Measurements from ENCODE around the gene RAB6C.
"Not testable (repeated sequence)": the region's sequence is repeated elsewhere in the genome, so short reads cannot be mapped to it uniquely, and the experiment has no call there.

Gene RAB6C

GRCh38 chr2:129958736-129959135 is 20.7 kb upstream of the RAB6C start:
- not testable (repeated sequence) for H4K91ac ChIP-seq (ENCODE audit: low read depth, low read length, poor library complexity); H3K36me3 ChIP-seq (replicated peaks in 1 of 2; ENCODE audit: control insufficient read depth in 2 of 2, insufficient read depth in 2 of 2, low read length in 2 of 2); H2BK12ac ChIP-seq (ENCODE audit: low read length); H3K4ac ChIP-seq (ENCODE audit: low read length); DNase-seq (ENCODE audit: low spot score); H2BK5ac ChIP-seq (ENCODE audit: low read length); H3K27ac ChIP-seq (replicated peaks; ENCODE audit: low read length); H2BK15ac ChIP-seq (ENCODE audit: low read length); H2BK120ac ChIP-seq (ENCODE audit: low read depth, low read length); H3K4me3 ChIP-seq (ENCODE audit: low read length in 2 of 2); H3K4me2 ChIP-seq (ENCODE audit: insufficient read depth, low read length, poor library complexity, severe bottlenecking); H3K79me1 ChIP-seq (ENCODE audit: low read depth, low read length); H3K9ac ChIP-seq (ENCODE audit: low read depth, low read length, poor library complexity); H4K8ac ChIP-seq (ENCODE audit: low read depth, low read length); H3K27me3 ChIP-seq (ENCODE audit: control insufficient read depth in 3 of 3, insufficient read depth in 3 of 3, low read depth in 1 of 3, low read length in 3 of 3); H3K18ac ChIP-seq (ENCODE audit: low read length); H2AFZ ChIP-seq (ENCODE audit: low read length); H3K4me1 ChIP-seq (ENCODE audit: control insufficient read depth in 2 of 2, insufficient read depth in 1 of 2, low read depth in 1 of 2, low read length in 2 of 2); H3K23ac ChIP-seq (ENCODE audit: low read depth, low read length, poor library complexity); H2AK5ac ChIP-seq (ENCODE audit: low read depth, low read length); H3K9me3 ChIP-seq (replicated peaks in 1 of 2; ENCODE audit: control insufficient read depth in 2 of 2, insufficient read depth in 1 of 2, low read depth in 1 of 2, low read length in 2 of 2); H3K14ac ChIP-seq (ENCODE audit: low read length)
- no CpG with 5 or more reads among the region's 4 CpGs for WGBS, 2 donors (ENCODE audit: extremely low coverage in 2 of 2, insufficient read length in 2 of 2, insufficient replicate concordance in 1 of 2)

- not testable (repeated sequence) for H3K79me1 ChIP-seq (ENCODE audit: low read depth, low read length); H2BK5ac ChIP-seq (ENCODE audit: low read length); H3K14ac ChIP-seq (ENCODE audit: low read length); H3K36me3 ChIP-seq (replicated peaks in 1 of 2; ENCODE audit: control insufficient read depth in 2 of 2, insufficient read depth in 2 of 2, low read length in 2 of 2); DNase-seq (ENCODE audit: low spot score); H2BK15ac ChIP-seq (ENCODE audit: low read length); H3K4me3 ChIP-seq (ENCODE audit: low read length in 2 of 2); H3K18ac ChIP-seq (ENCODE audit: low read length); H3K27me3 ChIP-seq (ENCODE audit: control insufficient read depth in 3 of 3, insufficient read depth in 3 of 3, low read depth in 1 of 3, low read length in 3 of 3); H3K9ac ChIP-seq (ENCODE audit: low read depth, low read length, poor library complexity); H3K4ac ChIP-seq (ENCODE audit: low read length); H3K23ac ChIP-seq (ENCODE audit: low read depth, low read length, poor library complexity); H2BK120ac ChIP-seq (ENCODE audit: low read depth, low read length); H2BK12ac ChIP-seq (ENCODE audit: low read length); H3K9me3 ChIP-seq (replicated peaks in 1 of 2; ENCODE audit: control insufficient read depth in 2 of 2, insufficient read depth in 1 of 2, low read depth in 1 of 2, low read length in 2 of 2); H4K91ac ChIP-seq (ENCODE audit: low read depth, low read length, poor library complexity); H3K4me2 ChIP-seq (ENCODE audit: insufficient read depth, low read length, poor library complexity, severe bottlenecking); H4K8ac ChIP-seq (ENCODE audit: low read depth, low read length); H2AK5ac ChIP-seq (ENCODE audit: low read depth, low read length); H3K27ac ChIP-seq (replicated peaks; ENCODE audit: low read length); H3K4me1 ChIP-seq (ENCODE audit: control insufficient read depth in 2 of 2, insufficient read depth in 1 of 2, low read depth in 1 of 2, low read length in 2 of 2); H2AFZ ChIP-seq (ENCODE audit: low read length)
- WGBS, 2 donors (ENCODE audit: extremely low coverage in 2 of 2, insufficient read length in 2 of 2, insufficient replicate concordance in 1 of 2) = no CpG with 5 or more reads among the region's 4 CpGs
These were observed 10.9 kb upstream of the RAB6C start for GRCh38 chr2:129968605-129969004.

GRCh38 chr2:129975016-129975774 is 4.3 kb upstream of the RAB6C start:
- Histone ChIP-seq H2AFZ (ENCODE audit: low read length) (no peak overlapping the region), H2BK12ac (ENCODE audit: low read length) (no peak overlapping the region), H3K23ac (ENCODE audit: low read depth, low read length, poor library complexity) (no peak overlapping the region), H3K9ac (ENCODE audit: low read depth, low read length, poor library complexity) (no peak overlapping the region), H3K4me1 (ENCODE audit: control insufficient read depth in 2 of 2, insufficient read depth in 1 of 2, low read depth in 1 of 2, low read length in 2 of 2) (no peaks in the 10 kb centered on the region), H3K79me1 (ENCODE audit: low read depth, low read length) (no peaks in the 10 kb centered on the region), H4K8ac (ENCODE audit: low read depth, low read length) (no peak overlapping the region), H3K4me2 (ENCODE audit: insufficient read depth, low read length, poor library complexity, severe bottlenecking) (no peak overlapping the region), H2BK15ac (ENCODE audit: low read length) (no peak overlapping the region), H2BK5ac (ENCODE audit: low read length) (no peak overlapping the region), H3K36me3 (replicated peaks in 1 of 2; ENCODE audit: control insufficient read depth in 2 of 2, insufficient read depth in 2 of 2, low read length in 2 of 2) (no peaks in the 10 kb centered on the region), H3K27ac (replicated peaks; ENCODE audit: low read length) (no peak overlapping the region), H3K18ac (ENCODE audit: low read length) (no peak overlapping the region), H4K91ac (ENCODE audit: low read depth, low read length, poor library complexity) (no peak overlapping the region), H3K4ac (ENCODE audit: low read length) (no peak overlapping the region), H2BK120ac (ENCODE audit: low read depth, low read length) (no peak overlapping the region), H3K9me3 (replicated peaks in 1 of 2; ENCODE audit: control insufficient read depth in 2 of 2, insufficient read depth in 1 of 2, low read depth in 1 of 2, low read length in 2 of 2) (no peaks in the 10 kb centered on the region), H3K14ac (ENCODE audit: low read length) (no peak overlapping the region), H2AK5ac (ENCODE audit: low read depth, low read length) (no peak overlapping the region), H3K4me3 (ENCODE audit: low read length in 2 of 2) (no peak overlapping the region), H3K27me3 (ENCODE audit: control insufficient read depth in 3 of 3, insufficient read depth in 3 of 3, low read depth in 1 of 3, low read length in 3 of 3) (peaks cover 2 to 24% (median 6%) of the 10 kb centered on the region in 3 experiments)
- DNase-seq (ENCODE audit: low spot score) = no peak
- no CpG with 5 or more reads among the region's 9 CpGs for WGBS, 2 donors (ENCODE audit: extremely low coverage in 2 of 2, insufficient read length in 2 of 2, insufficient replicate concordance in 1 of 2)

GRCh38 chr2:129976969-129977368 is 2.5 kb upstream of the RAB6C start:
- not testable (repeated sequence) for H4K91ac ChIP-seq (ENCODE audit: low read depth, low read length, poor library complexity); H2AFZ ChIP-seq (ENCODE audit: low read length); H3K14ac ChIP-seq (ENCODE audit: low read length); H2BK5ac ChIP-seq (ENCODE audit: low read length); DNase-seq (ENCODE audit: low spot score); H3K4me3 ChIP-seq (ENCODE audit: low read length in 2 of 2); H2BK12ac ChIP-seq (ENCODE audit: low read length); H2BK15ac ChIP-seq (ENCODE audit: low read length); H3K4me1 ChIP-seq (ENCODE audit: control insufficient read depth in 2 of 2, insufficient read depth in 1 of 2, low read depth in 1 of 2, low read length in 2 of 2); H3K9me3 ChIP-seq (replicated peaks in 1 of 2; ENCODE audit: control insufficient read depth in 2 of 2, insufficient read depth in 1 of 2, low read depth in 1 of 2, low read length in 2 of 2); H3K4ac ChIP-seq (ENCODE audit: low read length); H3K79me1 ChIP-seq (ENCODE audit: low read depth, low read length); H3K18ac ChIP-seq (ENCODE audit: low read length); H3K36me3 ChIP-seq (replicated peaks in 1 of 2; ENCODE audit: control insufficient read depth in 2 of 2, insufficient read depth in 2 of 2, low read length in 2 of 2); H4K8ac ChIP-seq (ENCODE audit: low read depth, low read length); H2AK5ac ChIP-seq (ENCODE audit: low read depth, low read length); H2BK120ac ChIP-seq (ENCODE audit: low read depth, low read length); H3K9ac ChIP-seq (ENCODE audit: low read depth, low read length, poor library complexity); H3K4me2 ChIP-seq (ENCODE audit: insufficient read depth, low read length, poor library complexity, severe bottlenecking); H3K23ac ChIP-seq (ENCODE audit: low read depth, low read length, poor library complexity); H3K27ac ChIP-seq (replicated peaks; ENCODE audit: low read length)
- peaks cover 2 to 30% (median 8%) of the 10 kb centered on the region in 3 experiments for H3K27me3 ChIP-seq (ENCODE audit: control insufficient read depth in 3 of 3, insufficient read depth in 3 of 3, low read depth in 1 of 3, low read length in 3 of 3)
- no CpG with 5 or more reads among the region's 3 CpGs for WGBS, 2 donors (ENCODE audit: extremely low coverage in 2 of 2, insufficient read length in 2 of 2, insufficient replicate concordance in 1 of 2)
